ENCODE data around the gene FAM177B. TPM values are rescaled to one million over a fixed set of nuclear protein-coding genes. Genes with fewer than 3 reads are reported as not detected.
A peak's percentile ranks its signal among the peaks of the same experiment; 100 is the strongest.

The FAM177B gene
- total RNA-seq, 1 experiment from 2014 or later = not detected

DNA sequence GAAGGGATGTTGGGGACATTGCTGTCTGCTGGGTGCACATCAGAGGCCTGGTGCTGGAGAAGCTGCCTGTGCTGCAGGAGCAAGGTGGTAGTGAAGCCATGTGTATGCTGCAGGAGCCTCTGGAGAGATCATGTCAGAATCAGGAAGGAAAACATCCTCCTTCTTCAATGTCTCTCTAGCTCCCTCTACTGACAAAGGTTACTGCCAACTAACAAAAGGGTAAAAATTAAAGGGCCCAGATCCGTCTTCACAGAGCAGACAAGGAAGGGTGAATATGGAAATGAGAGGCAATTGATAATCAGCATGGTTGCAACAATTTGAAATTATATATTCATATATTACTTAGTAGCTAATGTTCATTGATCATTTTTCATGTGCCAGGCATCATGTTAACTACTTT lies 32.2 kb downstream of the FAM177B start:
- TF ChIP-seq, protein P1, sequence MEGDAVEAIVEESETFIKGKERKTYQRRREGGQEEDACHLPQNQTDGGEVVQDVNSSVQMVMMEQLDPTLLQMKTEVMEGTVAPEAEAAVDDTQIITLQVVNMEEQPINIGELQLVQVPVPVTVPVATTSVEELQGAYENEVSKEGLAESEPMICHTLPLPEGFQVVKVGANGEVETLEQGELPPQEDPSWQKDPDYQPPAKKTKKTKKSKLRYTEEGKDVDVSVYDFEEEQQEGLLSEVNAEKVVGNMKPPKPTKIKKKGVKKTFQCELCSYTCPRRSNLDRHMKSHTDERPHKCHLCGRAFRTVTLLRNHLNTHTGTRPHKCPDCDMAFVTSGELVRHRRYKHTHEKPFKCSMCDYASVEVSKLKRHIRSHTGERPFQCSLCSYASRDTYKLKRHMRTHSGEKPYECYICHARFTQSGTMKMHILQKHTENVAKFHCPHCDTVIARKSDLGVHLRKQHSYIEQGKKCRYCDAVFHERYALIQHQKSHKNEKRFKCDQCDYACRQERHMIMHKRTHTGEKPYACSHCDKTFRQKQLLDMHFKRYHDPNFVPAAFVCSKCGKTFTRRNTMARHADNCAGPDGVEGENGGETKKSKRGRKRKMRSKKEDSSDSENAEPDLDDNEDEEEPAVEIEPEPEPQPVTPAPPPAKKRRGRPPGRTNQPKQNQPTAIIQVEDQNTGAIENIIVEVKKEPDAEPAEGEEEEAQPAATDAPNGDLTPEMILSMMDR (IDR thresholded peaks at IDR 0.05; ENCODE audit: insufficient read depth in 1 of 2, low read depth in 1 of 2, low read length in 1 of 2, severe bottlenecking in 1 of 2, unreplicated experiment in 1 of 2) = peak in 1 of 2 experiments; percentile 37
- BruUV-seq (replicated peaks) = no TSS peak
- no peaks in the 10 kb centered on the region for H3K36me3 ChIP-seq (ENCODE audit: control insufficient read depth, insufficient read depth, low read length)
- Mint-ChIP-seq H3K36me3 (ENCODE audit: insufficient read depth, unreplicated experiment) (no peaks in the 10 kb centered on the region), H3K9me3 (ENCODE audit: unreplicated experiment) (peaks cover 6% of the 10 kb centered on the region), H3K4me3 (ENCODE audit: unreplicated experiment) (no peak overlapping the region), H3K27me3 (ENCODE audit: insufficient read depth, unreplicated experiment) (no peaks in the 10 kb centered on the region), H3K4me1 (ENCODE audit: low read depth, unreplicated experiment) (no peaks in the 10 kb centered on the region), H3K27ac (ENCODE audit: unreplicated experiment) (no peak overlapping the region)
- ChIA-PET CTCF (interaction anchor here (0.8 to 1.1 kb wide), 2 partner anchors 18 to 30 kb away, joined by 3 to 4 read pairs; no protein-coding TSS in a partner anchor), POLR2A (no interaction called here)
- intact Hi-C loops (cut with micrococcal nuclease; ENCODE audit: unreplicated experiment) = loop anchor here (1.0 kb wide), 1 partner anchor 31 kb away; no protein-coding TSS in a partner anchor
- H3K4me3 ChIP-seq (ENCODE audit: low read depth, low read length) = no peak overlapping the region
- peak in 1 of 2 experiments; percentile 35 for DNase-seq
- no peaks in the 10 kb centered on the region for H3K27me3 ChIP-seq (replicated peaks; ENCODE audit: control insufficient read depth, insufficient read depth, low read length)
- 0 out of 2 replicates have a peak, but pooled peaks cover 4% of the 10 kb centered on the region for H3K9me3 ChIP-seq
- no peaks in the 10 kb centered on the region for H3K4me1 ChIP-seq

DNA sequence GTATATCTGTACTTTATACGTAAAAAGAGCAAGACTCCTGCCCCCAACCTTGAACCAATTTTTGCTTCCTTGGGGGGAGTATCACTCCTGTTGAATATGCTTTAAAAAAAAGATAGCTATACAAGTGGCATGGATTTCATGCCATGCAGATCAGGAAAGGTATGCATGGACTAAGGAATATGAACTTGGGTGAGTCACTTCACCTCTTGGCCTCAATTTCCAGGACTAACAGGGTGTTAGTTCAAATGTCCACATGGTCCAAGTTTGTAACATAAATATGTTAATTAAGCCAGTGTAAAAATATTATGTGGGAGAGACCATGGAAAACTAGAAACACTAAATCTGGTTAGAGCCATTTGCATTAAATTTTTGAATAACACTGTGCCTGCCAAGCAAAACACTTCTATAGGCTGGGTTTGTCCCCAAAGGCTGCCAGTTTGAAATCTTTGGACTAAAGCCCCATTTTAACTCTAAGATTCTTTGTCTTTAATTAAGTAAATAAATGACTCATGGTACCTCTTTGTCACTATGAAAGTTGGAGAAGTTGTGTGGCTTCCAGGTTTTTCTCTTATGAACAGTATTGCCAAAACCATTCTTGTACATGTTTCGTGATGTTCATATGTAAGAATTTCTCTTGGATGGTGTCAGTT lies 33.1 kb downstream of the FAM177B start:
- Histone ChIP-seq H3K27me3 (replicated peaks; ENCODE audit: control insufficient read depth, insufficient read depth, low read length) (no peaks in the 10 kb centered on the region), H3K4me3 (ENCODE audit: low read depth, low read length) (no peak overlapping the region), H3K4me1 (no peaks in the 10 kb centered on the region), H3K9me3 (0 out of 2 replicates have a peak, but pooled peaks cover 4% of the 10 kb centered on the region), H3K36me3 (ENCODE audit: control insufficient read depth, insufficient read depth, low read length) (no peaks in the 10 kb centered on the region)
- H3K9me3 Mint-ChIP-seq (ENCODE audit: unreplicated experiment) = peaks cover 6% of the 10 kb centered on the region
- H3K4me1 Mint-ChIP-seq (ENCODE audit: low read depth, unreplicated experiment) = no peaks in the 10 kb centered on the region
- H3K4me3 Mint-ChIP-seq (ENCODE audit: unreplicated experiment) = no peak overlapping the region
- POLR2A ChIA-PET = no interaction called here
- CTCF ChIA-PET = no interaction called here
- no peak overlapping the region for H3K27ac Mint-ChIP-seq (ENCODE audit: unreplicated experiment)
- no peak for DNase-seq
- H3K27me3 Mint-ChIP-seq (ENCODE audit: insufficient read depth, unreplicated experiment) = no peaks in the 10 kb centered on the region
- BruUV-seq (replicated peaks) = no TSS peak
- TF ChIP-seq, protein P1 (IDR thresholded peaks at IDR 0.05; ENCODE audit: insufficient read depth in 1 of 2, low read depth in 1 of 2, low read length in 1 of 2, severe bottlenecking in 1 of 2, unreplicated experiment in 1 of 2) = no peak
- intact Hi-C loops (cut with micrococcal nuclease; ENCODE audit: unreplicated experiment) = loop anchor here (1.0 kb wide), 1 partner anchor 32 kb away; no protein-coding TSS in a partner anchor
- no peaks in the 10 kb centered on the region for H3K36me3 Mint-ChIP-seq (ENCODE audit: insufficient read depth, unreplicated experiment)

DNA sequence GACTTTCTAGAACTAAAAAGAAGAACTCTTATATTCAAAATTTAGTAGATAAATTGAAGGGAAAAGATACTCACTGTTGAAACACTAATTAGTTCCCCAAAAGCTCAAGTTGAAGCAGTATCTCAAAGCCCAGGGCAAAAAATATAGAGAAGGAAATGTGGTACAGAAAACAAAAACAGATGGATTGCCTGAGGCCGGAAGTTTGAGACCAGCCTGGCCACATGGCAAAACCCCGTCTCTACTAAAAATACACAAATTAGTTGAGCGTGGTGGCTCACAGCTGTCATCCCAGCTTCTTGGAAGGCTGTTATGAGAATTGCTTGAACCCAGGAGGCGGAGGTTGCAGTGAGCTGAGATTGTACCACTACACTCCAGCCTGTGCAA lies 36.0 kb downstream of the FAM177B start:
- intact Hi-C loops (cut with micrococcal nuclease; ENCODE audit: unreplicated experiment) = no loop called here
- BruUV-seq (replicated peaks) = no TSS peak
- Histone ChIP-seq H3K4me1 (no peaks in the 10 kb centered on the region), H3K9me3 (0 out of 2 replicates have a peak, but pooled peaks cover 4% of the 10 kb centered on the region), H3K4me3 (ENCODE audit: low read depth, low read length) (no peak overlapping the region), H3K27me3 (replicated peaks; ENCODE audit: control insufficient read depth, insufficient read depth, low read length) (no peaks in the 10 kb centered on the region), H3K36me3 (ENCODE audit: control insufficient read depth, insufficient read depth, low read length) (no peaks in the 10 kb centered on the region)
- peaks cover 6% of the 10 kb centered on the region for H3K9me3 Mint-ChIP-seq (ENCODE audit: unreplicated experiment)
- TF ChIP-seq, protein P1 (IDR thresholded peaks at IDR 0.05; ENCODE audit: insufficient read depth in 1 of 2, low read depth in 1 of 2, low read length in 1 of 2, severe bottlenecking in 1 of 2, unreplicated experiment in 1 of 2) = no peak
- no peak overlapping the region for H3K4me3 Mint-ChIP-seq (ENCODE audit: unreplicated experiment)
- H3K27ac Mint-ChIP-seq (ENCODE audit: unreplicated experiment) = no peak overlapping the region
- peaks cover 2% of the 10 kb centered on the region for H3K27me3 Mint-ChIP-seq (ENCODE audit: insufficient read depth, unreplicated experiment)
- ChIA-PET POLR2A (no interaction called here), CTCF (no interaction called here)
- H3K4me1 Mint-ChIP-seq (ENCODE audit: low read depth, unreplicated experiment) = no peaks in the 10 kb centered on the region
- H3K36me3 Mint-ChIP-seq (ENCODE audit: insufficient read depth, unreplicated experiment) = no peaks in the 10 kb centered on the region
- DNase-seq = no peak
